Kidney (tissue), 14 donors: Measurements from ENCODE around the gene RBBP8NL. TPM values are rescaled to one million over a fixed set of nuclear protein-coding genes. Genes with fewer than 3 reads are reported as not detected.

Experiments
- DNase-seq, 5 donors: peaks; one replicate each; pipeline ENCODE4 v3.0.0-alpha.2; 2013 to 2020
- FAIRE-seq: peaks from 2 replicates; lab custom pipeline; 2012; peaks lifted over from hg19 to GRCh38; lab: Jason Lieb, UNC
- H3K27ac ChIP-seq, 2 donors: one replicate each; pipeline ENCODE4 v1.7.0; 2013; ENCODE audit warnings: low read depth in 2 of 2, low read length in 2 of 2, inconsistent platforms in 1 of 2
- H3K27me3 ChIP-seq: one replicate; pipeline ENCODE4 v1.7.1; 2013; ENCODE audit warnings: low read length, inconsistent platforms; ENCODE audit not compliant: control insufficient read depth, insufficient read depth
- H3K36me3 ChIP-seq, 3 donors: one replicate each; pipeline versions ENCODE4 v1.7.0 to v1.7.1; 2013; ENCODE audit warnings: low read length in 3 of 3, control low read depth in 1 of 3, inconsistent platforms in 1 of 3; ENCODE audit not compliant: insufficient read depth in 3 of 3, control insufficient read depth in 2 of 3
- H3K4me1 ChIP-seq, 3 donors: one replicate each; pipeline versions ENCODE4 v1.7.0 to v1.7.1; 2013; ENCODE audit warnings: low read length in 3 of 3, inconsistent platforms in 1 of 3, low read depth in 1 of 3; ENCODE audit not compliant: control insufficient read depth in 2 of 3, insufficient read depth in 2 of 3
- H3K4me3 ChIP-seq, 3 donors: one replicate each; pipeline versions ENCODE4 v1.7.0 to v1.8.1; 2013; ENCODE audit warnings: low read length in 3 of 3, control low read depth in 1 of 3, inconsistent platforms in 1 of 3
- H3K9ac ChIP-seq, 3 donors: one replicate each; pipeline versions ENCODE4 v1.7.0 to v1.7.1; 2013; ENCODE audit warnings: low read length in 3 of 3, control low read depth in 1 of 3, inconsistent platforms in 1 of 3
- H3K9me3 ChIP-seq, 3 donors: one replicate each; pipeline versions ENCODE4 v1.7.0 to v1.7.1; 2013; ENCODE audit warnings: low read length in 3 of 3, control low read depth in 1 of 3, inconsistent platforms in 1 of 3; ENCODE audit not compliant: control insufficient read depth in 2 of 3, insufficient read depth in 1 of 3
- intact Hi-C: fragments of 100-400 bp; cut with DNase I; formaldehyde crosslinking; loops from one replicate; pipeline ENCODE4 v1.11.1; 2022
- polyA plus RNA-seq: library from polyadenylated mRNA; stranded (reverse); fragments of 350-450 nt; fragmentation: Illumina TruSeq; extraction: RNeasy Lipid Tissue Mini Kit (QIAGEN cat#74804); gene quantifications from one replicate; pipeline ENCODE4 v1.2.3, GENCODE V29; 2014; ENCODE audit warnings: low read depth, low replicate concordance; ENCODE audit not compliant: insufficient read depth
- total RNA-seq: library from RNA; stranded (reverse); fragmentation: NEBNext Ultra II Directional; extraction: Animal tissue kit (Norgen Biotek cat#: 25700); gene quantifications from one replicate; pipeline ENCODE4 v1.2.1, GENCODE V29; 2021
- TF ChIP-seq, protein P1 (sequence below): IDR thresholded peaks from 3 replicates; pipeline ENCODE4 v1.5.1; 2012; ENCODE audit warnings: mild to moderate bottlenecking, moderate library complexity, borderline replicate concordance; ENCODE audit not compliant: insufficient read depth; ENCODE audit errors: extremely low read depth
- donor health status: control.
- donor health status: control.
- donor health status: control.
- donor health status: control.
- donor health status: control.
- donor health status: DM: yes; HTN: yes; CAD: no.
- donor health status: Normal renal cell carcinoma (clear cell type).

RBBP8NL gene
- total and polyA plus RNA-seq, 2 donors from 2014 or later = 0.13 to 1.5 TPM

DNA sequence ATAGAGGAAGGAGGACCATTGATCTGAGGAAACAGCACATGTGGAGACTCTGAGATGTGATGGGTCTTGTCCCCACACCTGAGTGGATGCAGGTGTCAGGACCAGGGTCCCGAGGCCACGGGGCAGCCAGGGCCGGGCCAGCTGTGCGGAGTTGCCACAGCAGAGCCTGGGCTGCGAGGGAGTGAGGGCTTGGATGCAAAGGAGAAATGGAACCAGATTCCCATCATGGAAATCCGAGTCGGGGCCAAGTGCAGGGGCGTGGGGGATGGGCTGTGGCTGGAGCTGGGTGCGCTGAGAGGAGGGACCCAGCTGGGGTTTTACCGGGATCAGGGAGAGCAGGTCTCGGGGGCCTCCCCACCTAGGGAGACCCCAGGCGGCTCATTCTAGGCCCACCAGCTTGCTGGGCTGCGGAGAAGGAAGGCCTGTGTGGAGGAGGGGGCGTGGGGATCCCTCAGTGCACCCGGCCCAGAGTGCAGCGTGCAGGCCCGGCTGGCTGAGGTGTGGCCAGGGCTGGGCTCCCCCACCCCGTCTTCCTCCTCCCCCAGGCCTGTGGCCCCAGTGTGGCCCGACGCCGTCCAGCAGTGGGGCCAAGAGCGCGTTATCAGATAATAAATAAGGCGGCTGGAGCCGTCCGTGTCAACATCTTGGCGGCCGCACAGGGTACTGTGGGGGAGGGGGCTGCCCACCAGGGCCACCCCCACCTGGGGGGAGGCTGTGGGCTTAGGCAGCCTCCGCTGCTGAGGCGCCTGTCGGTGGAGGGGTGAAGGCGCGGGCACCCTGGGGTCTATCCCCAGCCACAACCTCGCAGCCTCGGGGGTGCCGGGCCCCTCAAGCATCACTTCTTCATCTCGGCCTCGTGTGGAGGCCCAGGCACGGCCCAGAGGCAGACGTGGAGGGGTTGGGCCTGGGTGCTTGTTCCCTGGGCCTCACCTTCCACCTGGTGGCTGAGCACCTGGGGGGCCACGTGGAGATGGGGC lies 31.2 kb upstream of the RBBP8NL start:
- Histone ChIP-seq H3K4me3 (no peak overlapping the region), H3K9me3 (no peaks in the 10 kb centered on the region), H3K9ac (no peak overlapping the region), H3K27me3 (no peaks in the 10 kb centered on the region), H3K36me3 (no peaks in the 10 kb centered on the region), H3K4me1 (peaks cover 0 to 4% (median 0%) of the 10 kb centered on the region in 3 donors), H3K27ac (no peak overlapping the region)
- intact Hi-C loops = no loop called here
- TF ChIP-seq, protein P1, sequence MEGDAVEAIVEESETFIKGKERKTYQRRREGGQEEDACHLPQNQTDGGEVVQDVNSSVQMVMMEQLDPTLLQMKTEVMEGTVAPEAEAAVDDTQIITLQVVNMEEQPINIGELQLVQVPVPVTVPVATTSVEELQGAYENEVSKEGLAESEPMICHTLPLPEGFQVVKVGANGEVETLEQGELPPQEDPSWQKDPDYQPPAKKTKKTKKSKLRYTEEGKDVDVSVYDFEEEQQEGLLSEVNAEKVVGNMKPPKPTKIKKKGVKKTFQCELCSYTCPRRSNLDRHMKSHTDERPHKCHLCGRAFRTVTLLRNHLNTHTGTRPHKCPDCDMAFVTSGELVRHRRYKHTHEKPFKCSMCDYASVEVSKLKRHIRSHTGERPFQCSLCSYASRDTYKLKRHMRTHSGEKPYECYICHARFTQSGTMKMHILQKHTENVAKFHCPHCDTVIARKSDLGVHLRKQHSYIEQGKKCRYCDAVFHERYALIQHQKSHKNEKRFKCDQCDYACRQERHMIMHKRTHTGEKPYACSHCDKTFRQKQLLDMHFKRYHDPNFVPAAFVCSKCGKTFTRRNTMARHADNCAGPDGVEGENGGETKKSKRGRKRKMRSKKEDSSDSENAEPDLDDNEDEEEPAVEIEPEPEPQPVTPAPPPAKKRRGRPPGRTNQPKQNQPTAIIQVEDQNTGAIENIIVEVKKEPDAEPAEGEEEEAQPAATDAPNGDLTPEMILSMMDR = no peak
- FAIRE-seq (no peak), DNase-seq (peak in 4 of 5 donors; percentile 74 to 86 (median 78))

- intact Hi-C loops = no loop called here
- no peaks in the 10 kb centered on the region for H3K36me3 ChIP-seq
- no peaks in the 10 kb centered on the region for H3K27me3 ChIP-seq
- peaks cover 0 to 8% (median 0%) of the 10 kb centered on the region in 3 donors for H3K4me1 ChIP-seq
- no peak overlapping the region for H3K4me3 ChIP-seq
- H3K9me3 ChIP-seq = no peaks in the 10 kb centered on the region
- TF ChIP-seq, protein P1 = no peak
- FAIRE-seq (no peak), DNase-seq (no peak)
- H3K9ac ChIP-seq = no peak overlapping the region
- H3K27ac ChIP-seq = no peak overlapping the region
Observed at GRCh38 chr20:62457831-62458230, 30.5 kb upstream of the RBBP8NL start.

DNA sequence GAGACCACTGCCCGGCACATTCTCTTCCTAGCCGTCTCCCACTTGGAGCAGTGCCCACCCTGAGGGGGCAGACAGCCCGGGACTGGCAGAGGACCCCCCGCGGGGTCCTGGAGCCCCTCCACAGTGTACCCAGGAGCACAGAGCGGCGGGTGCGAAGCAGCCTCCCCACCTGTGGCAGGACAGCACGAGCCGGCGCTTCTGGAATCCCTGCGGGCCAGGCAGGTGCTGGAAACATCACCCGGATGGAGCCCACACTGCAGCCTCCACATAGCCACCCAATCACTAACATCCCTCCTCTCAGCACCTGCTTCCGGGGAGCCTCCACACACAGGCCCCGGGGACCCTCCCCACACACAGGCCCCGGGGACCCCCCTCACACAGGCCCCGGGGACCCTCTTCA lies 29.8 kb upstream of the RBBP8NL start:
- TF ChIP-seq, protein P1 = no peak
- Histone ChIP-seq H3K27ac (no peak overlapping the region), H3K36me3 (no peaks in the 10 kb centered on the region), H3K27me3 (no peaks in the 10 kb centered on the region), H3K9me3 (no peaks in the 10 kb centered on the region), H3K4me3 (no peak overlapping the region), H3K9ac (no peak overlapping the region), H3K4me1 (peaks cover 0 to 10% (median 0%) of the 10 kb centered on the region in 3 donors)
- FAIRE-seq = no peak
- no peak for DNase-seq
- intact Hi-C loops = no loop called here
